Measurements from ENCODE around the gene IFITM10.

The IFITM10 gene

DNA sequence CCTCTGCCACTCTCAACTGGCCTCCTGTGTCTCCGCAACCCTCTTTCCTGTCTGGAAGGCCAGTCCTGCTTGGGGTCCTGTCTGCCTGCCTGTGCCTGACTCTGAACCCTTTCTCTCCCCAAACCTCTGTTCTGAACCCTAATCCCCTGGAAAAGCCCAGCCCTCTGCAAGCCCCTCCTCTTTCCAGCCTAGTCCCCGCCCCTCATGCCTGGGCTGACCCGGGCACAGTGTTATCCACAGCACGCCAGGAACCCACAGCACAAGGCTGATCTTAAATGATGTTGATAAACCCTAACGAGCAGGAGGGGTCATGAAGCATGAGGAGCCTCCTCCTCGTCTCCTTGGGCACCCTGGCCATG lies at the start of gene IFITM10:
Gene IFITM10 (minus strand): TSS at position 115 of the 359 bp plus-strand sequence. CDS start 153 bp downstream, outside the sequence.
- no peak within 1 kb of the TSS for H3K4me3 ChIP-seq (ENCODE audit: low read depth, low read length)

DNA sequence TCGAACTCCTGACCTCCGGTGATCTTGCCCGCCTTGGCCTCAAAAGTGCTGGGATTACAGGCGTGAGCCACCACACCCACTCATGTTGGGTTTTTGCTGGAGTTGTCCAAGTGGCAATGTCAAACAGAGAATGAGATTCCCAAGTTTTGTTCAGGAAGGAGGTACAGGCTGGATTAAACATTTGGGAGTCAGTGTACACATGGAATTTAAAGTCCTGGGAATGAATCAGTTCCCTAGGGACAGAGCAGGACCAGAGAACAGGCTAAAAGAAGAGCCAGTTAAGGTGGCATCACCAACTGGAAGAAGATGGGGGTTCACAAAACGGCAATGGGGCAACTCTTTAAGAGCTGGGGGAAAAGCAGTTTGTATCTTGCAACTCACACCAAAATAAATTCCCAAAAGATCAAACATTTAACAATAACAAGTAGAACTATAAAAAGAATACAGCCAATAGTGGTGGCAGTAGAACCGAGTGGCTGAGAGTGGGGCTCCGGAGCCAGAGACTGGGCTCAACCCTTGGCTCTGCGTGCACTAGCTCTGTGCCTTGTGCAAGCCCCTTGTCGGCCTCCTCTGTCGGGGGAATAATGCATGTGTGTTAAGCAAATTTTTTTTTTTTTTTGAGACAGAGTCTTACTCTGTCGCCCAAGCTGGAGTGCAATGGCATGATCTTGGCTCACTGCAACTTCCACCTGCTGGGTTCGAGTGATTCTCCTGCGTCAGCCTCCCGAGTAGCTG lies 47.2 kb upstream of the IFITM10 start:
- H3K4me3 ChIP-seq (ENCODE audit: low read depth, low read length): no peak overlapping the region

DNA sequence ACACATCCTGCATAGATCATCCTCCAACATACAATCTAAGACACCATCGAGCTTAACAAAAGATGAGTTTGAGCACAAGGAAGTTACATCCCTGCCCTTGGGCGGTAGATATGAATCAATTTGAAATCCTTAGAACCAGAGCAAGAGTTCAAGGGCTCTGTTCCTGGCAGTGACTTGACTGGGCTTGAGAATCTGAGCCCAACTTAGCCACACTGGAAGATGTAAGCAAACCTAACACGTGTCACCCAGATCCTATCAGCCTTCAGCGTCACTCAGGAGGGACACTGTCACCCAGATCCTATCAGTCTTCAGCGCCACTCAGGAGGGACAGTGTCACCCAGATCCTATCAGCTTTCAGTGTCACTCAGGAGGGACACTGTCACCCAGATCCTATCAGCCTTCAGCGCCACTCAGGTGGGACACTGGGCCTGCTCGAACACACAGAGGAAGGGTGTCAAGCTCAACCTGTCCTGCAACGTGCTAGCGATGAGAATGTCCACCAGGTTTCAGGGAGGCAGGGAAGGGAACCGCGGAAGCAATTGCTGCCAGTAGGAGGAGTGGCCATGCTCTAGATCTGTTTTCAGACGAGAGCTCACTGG lies 46.1 kb upstream of the IFITM10 start:
- no peak overlapping the region for H3K4me3 ChIP-seq (ENCODE audit: low read depth, low read length)

DNA sequence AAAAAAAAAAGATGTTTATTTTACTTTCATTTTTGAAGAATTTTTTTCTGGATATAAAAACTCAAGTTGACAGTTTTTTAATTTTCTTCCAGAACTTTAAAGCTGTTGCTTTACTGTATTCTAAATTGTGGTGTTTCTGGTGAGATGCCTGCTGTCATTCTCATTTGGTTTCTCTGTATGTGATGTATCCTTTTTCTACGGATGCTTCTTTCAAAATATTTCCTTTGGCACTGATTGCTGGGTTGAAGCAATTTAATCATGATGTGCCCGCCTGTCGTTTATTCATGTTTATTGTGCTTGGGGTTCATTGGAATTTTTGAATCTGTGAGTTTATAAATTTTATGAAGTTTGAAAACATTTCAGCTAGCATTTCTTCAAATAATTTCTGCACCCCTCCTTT lies 42.7 kb upstream of the IFITM10 start:
- no peak overlapping the region for H3K4me3 ChIP-seq (ENCODE audit: low read depth, low read length)

DNA sequence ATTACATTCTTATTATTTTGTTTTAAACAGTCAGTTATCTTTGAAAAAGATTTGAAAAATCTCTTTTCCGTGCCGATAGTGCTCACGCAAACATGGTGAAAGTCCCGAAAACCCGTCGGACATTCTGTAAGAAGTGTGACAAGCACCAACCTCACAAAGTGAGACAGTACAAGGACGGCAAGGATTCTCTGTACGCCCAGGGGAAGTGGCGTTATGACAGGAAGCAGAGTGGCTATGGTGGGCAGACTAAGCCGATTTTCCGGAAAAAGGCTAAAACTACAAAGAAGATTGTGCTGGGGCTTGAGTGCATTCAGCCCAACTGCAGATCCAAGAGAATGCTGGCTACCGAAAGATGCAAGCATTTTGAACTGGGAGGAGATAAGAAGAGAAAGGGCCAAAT lies 42.1 kb upstream of the IFITM10 start:
- no peak overlapping the region for H3K4me3 ChIP-seq (ENCODE audit: low read depth, low read length)

DNA sequence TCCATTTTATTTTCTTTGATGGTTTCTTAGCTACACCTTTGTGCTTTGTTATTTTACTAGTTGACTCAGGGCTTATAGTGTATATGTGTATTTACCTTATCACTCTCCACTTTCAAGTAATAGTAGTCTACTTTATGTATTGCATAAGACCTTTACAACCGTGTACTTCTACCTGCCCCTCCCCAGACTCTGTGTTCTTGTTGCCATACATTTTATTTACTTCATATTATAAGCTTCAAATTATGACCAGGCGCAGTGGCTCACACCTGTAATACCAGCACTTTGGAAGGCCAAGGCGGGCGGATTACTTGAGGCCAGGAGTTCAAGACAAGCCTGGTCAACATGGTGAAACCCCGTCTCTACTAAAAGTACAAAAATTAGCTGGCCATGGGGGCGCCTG lies 41.5 kb upstream of the IFITM10 start:
- no peak overlapping the region for H3K4me3 ChIP-seq (ENCODE audit: low read depth, low read length)

DNA sequence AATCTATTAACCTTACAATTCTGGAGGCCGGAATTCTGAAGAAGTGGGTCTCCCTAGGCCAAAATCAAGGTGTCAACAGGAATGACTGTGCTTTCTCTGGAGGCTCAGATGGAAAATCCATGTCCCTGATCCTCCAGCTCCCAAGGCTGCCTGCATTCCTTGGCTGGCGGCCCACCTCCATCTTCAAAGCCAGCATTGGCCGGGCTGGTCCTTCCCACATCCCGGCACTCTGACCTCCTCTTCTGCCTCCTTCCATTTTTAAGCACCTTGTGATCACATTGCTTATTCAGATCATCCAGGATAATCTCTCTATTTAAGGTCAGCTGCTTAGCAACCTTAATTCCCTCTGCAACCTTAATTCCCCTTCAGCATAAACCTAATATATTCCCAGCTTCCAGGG lies 36.1 kb upstream of the IFITM10 start:
- H3K4me3 ChIP-seq (ENCODE audit: low read depth, low read length): no peak overlapping the region

DNA sequence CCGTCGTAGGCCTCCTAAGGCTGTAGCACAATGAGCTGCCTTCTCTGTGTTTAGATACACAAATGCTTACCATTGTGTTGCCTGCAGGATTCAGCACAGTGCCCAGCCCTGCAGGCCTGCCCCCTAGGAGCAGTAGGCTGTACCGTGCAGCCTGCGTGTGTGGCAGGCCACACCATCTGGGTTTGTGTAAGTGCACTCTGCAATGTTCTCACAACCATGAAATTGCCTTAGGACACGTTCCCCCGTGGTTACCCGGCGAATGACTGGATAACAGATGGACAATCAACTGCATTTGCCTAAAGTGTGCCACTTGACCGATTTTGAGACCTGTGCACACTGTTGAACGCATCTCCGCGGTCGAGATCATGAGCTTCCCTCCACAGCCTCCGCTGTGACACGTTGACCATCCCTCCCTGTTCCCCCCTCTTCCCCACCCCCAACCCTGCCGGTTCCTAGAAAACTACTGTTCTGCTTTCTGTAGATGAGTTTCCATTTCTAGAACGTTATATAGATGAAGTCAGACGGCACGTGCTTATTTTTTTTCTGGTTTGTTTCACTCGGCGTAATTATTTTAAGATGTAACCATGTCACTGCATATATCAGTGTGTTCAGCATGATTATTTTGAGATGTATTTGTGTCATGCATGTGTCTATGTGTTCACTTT lies 35.5 kb upstream of the IFITM10 start:
- H3K4me3 ChIP-seq (ENCODE audit: low read depth, low read length): no peak overlapping the region

DNA sequence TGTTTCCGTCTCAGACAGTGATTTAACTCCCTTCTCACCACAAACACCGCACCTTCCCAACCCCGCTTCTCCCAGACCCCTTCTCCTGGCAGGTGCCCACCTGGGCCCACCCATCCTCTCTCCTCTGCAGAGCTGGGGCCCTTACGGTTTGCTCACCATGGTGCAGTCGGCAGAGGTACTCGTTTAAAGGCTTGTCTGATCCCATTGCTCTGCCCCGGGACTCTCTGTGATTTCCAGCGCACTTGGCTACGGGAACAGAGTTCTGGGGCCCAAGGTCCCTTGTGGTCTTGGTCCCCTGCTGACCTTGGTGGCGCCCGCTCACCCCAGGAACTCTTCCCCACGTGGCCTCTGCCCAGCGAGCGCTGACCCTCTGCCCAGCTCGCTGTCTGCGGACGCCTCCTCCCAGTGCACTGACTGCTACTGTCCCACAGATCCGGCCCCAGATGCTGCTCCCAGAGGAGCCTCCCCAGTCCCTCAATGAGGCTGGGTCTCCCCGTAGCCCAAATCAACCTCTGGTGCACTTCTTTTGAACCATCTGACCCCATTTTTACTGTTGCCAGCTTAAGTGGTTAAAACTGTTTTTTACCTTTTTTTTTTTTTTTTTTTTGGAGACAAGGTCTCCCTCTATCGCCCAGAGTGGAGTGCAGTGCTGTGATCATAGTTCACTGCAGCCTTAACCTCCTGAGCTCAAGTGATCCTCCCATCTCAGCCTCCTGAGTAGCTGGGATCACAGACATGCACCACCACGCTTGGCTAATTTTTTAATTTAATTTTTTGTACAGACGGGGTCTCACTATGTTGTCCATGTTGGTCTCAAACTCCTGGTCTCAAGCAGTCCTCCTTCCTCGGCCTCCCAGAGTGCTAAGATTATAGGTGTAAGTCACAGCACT lies 34.6 kb upstream of the IFITM10 start:
- no peak overlapping the region for H3K4me3 ChIP-seq (ENCODE audit: low read depth, low read length)

DNA sequence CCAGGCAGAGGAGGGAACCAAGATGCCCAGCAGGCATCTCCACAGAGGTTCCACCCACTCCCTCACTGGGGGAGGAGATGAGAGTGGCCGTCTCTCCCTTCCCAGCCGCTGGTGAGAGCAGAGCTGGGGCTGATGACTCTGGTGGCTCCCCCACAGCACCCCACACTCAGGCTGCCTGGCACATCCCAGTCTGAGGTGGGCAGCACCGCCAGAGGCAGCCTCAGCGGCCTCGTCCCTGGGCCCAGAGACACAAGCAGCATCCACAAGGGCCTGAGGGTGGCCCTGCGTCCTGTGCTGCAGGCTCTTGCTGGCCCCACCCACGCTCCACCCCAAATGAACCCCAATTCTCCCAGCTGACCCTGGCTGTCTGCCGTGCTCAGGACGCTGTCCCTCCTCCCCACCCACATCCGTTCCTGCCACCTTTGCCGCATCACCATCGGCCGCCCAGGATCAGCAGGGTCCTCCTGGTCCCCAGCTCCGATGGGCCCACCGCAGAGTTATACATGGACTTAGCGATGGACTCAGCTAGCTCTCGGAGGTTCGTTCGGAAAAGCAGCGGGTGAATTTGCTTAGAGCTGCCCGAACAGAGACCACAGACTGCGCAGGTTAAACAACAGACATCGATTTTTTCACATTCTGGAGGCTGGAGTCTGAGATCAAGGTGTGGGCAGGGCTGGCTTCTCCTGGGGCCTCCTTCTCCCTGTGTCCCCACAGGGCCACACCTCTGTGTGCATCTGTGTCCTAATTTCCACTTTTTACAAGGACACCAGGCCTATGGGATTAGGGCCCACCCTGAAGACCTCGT lies 33.5 kb upstream of the IFITM10 start:
- no peak overlapping the region for H3K4me3 ChIP-seq (ENCODE audit: low read depth, low read length)

DNA sequence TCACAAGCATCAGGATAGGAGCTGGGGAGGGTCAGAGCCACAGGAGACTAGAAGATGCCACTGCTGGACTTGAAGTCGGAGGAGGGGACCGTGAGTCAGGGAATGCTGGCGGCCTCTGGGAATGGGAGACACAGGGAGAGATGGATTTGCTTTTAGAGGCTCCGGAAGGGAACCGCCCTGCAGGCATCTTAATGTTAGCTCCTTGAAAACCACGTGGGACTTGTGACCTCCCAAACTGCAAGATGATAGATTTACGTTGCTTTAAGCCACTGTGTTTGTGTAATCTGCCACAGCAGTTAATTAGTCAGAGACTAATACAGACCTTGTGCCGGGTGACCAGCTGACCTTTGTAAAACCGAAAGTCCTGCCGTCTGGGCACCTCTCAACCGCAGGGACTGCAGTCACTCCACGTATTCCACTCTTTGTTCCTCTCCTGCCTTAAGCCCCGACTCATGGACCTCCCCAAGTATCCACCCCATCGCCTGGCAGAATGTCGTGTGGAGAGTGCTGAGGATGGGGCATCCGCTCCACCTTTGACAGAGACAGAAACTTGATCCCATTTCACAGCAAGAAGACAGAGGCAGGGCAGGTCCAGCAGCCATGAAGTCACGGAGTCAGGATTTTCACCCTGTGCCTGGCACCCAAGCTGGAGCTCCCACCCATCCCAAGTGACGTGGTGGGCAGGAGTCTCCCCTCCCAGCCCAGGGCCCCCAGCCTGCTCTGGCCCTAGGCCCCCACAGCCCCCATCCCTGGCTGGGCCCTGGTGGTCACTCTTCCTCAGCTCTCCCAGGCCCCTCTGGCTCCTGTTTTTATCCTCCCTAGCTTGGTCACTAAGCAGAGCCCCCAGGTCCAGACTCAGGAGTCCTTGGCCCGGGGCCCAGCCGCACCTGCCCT lies 32.7 kb upstream of the IFITM10 start:
- no peak overlapping the region for H3K4me3 ChIP-seq (ENCODE audit: low read depth, low read length)

DNA sequence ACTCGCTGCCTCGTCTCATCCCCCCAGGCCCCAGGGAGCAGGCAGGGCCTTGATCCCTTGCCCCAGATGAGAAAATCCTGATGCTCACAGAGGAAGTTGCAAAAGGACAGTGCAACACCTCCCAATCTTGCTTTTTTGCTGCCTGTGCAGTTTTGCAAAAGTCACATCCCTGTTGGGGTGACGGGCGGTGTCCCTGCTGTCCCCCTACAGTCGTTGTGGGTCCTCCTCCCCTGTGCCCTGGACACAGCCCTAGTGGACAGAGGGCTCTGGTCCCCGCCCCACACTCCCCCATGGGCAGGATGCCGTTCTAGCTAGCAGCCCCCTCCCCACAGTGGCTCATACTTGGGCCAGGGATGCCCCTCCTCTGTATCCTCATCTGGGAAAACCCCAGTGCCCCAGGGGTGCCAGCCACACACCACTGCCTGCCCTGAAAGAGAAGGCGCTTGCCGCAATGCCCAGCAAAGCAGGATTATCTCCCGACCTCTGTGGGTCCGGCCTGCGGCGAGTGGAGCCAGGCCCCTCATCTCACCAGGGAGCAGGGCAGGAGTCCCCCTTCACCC lies 31.7 kb upstream of the IFITM10 start:
- H3K4me3 ChIP-seq (ENCODE audit: low read depth, low read length): no peak overlapping the region

DNA sequence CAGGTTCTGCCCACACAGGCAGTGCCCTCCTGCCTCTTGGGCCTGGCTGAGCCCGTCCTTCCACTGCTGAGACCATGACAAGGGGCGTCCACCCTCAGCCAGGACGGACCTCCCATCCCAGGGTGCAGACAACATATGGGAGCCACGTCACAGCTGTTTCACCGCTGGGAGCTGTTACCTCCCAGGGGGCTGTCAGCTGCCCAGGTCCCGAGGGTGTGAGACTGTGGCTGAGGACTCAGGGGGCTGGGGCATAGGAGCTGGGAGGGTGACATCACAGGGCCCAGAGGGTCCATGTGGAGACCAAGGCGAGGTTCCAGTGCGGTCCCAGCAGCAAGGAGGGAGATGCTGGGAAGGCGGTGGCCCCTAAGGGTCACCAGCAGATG lies 31.2 kb upstream of the IFITM10 start:
- H3K4me3 ChIP-seq (ENCODE audit: low read depth, low read length): no peak overlapping the region

DNA sequence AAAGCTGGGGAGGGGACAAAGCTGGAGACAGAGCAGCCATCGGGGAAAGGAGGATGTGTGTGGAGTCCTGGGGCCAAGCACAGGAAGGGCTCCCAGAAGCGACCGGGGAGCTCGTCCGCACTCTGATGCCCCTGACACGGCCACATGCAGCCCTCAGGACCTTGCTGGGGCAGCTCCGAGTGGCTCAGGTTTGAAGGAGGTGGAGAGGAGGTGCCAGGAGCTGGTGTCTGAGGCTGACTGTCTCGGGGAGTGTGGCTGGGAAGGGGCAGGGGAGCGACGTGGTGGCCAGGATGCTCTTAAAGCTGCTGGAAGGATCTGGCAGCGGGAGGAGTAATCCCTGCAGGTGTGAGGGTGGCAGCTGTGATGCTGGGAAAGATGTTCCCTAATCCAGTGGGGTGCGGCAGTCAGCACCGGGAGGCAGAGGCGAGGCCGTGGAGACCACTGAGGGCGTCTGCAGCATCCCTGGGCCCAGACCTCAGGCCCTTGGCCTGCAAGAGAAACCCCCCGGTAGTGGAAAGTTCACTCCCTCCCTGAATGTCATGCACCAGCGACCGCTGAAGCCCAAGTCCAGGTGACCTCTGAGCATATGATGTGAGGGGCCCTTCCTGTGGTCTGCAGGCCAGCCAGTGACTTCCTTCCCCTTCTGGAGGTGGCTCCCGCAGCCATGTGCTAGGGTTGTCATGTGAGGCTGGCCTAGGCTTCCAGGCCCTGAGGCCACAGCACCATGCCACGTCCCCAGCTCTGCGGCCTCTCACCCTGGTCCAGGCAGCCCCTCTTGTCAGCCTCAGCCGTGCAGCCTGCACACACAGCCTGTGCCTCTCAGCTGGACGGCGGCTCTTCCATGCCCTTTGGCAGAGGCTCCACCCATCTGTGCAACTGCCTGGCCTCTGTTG lies 30.6 kb upstream of the IFITM10 start:
- H3K4me3 ChIP-seq (ENCODE audit: low read depth, low read length): no peak overlapping the region

DNA sequence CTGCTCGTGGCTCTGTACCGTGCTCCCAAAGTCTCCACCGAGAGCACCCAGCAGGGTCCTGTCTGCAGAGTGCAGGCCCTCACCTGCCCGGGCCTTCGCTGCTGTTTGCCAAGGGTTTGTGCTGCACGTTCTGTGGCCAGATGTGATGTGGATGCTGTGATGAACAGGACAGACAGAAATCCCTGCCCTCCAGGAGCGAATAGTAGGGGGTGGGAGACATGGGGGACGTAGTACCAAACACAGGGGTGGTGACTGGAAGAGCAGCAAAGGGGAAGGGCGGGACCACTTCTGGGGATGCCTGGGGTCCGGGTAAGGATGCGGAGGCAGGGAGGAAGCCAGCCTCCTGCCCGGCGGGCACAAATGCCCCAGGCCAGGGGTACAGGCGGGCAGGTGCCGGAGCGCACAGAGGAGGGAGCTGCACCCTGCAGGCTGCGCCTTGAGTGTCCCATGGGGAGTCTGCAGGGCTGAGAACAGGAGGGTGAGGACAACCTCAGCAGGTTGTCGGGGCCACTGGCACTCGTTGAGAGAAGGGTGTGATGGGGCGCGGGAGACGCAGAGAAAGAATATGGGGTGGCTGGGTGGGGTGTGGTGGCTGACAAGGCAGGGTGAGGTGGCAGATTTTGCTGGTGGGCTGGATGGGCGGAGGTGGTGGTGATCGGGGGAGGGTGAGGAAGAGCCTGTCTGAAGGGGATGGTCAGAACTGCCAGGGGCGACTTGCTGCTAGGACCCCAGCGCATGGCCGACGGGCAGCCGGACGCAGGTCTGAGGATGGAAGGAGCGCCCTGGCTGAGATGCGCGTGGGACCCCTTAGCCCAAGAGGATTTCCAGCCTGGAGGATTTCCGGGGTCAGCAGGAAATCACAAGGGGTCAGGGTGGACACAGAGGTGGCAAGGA lies 29.7 kb upstream of the IFITM10 start:
- H3K4me3 ChIP-seq (ENCODE audit: low read depth, low read length): no peak overlapping the region

DNA sequence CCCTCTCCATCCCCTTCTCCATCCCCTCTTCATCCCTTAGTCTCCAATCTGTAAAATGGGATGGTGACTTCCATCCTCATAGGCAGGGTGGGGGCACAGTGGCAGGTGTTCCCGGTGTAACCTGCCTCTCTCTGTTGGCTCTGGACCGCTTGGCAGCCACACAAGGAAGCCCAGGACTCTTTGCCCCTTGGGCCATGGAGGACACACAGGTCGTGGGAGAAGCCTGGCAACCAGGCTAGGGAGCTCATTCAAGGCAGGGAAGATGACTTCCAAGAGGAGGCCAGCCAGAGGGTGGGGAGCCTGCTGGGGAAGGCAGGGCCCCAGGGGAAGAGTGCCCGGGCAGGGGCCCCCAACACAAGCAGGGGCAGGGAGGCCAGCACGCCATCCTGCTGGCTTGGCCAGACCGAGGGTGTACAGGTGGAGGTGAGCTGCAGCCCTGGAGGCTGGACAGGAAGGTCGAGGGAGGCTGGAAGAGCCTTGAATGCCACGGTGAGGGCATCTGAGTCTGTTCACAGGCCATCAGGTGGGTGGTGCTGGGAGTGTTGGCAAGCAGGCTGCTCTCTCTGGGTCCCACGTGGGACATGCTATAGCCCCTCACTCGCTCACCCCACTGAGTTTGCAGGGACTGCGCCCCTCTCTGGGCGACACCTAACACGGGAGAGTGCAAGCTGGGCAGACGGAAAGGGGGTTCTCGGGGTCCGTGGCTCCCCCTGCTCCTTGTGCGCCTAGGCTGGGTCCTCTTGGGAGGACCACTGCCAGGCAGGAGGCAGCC lies 28.8 kb upstream of the IFITM10 start:
- H3K4me3 ChIP-seq (ENCODE audit: low read depth, low read length): no peak overlapping the region
